ENCODE results near the gene B4GALT5.
"Not testable (repeated sequence)": the region's sequence is repeated elsewhere in the genome, so short reads cannot be mapped to it uniquely, and the experiment has no call there.

DNA sequence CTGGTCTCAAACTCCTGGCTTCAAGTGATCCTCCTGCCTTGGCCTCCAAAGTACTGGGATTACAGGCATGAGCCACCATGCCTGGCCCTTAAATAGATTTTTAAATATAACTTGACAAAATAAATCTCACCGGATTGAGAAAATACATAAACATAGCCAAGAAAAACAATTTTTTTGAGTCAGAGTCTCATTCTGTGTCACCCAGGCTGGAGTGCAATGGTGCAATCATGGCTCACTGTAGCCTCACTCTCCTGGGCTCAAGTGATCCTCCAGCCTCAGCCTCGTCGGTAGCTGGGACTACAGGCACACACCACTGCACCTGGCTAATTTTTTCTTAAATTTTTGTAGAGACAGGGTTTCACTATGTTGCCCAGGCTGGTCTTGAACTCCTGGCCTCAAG lies 85.4 kb downstream of the B4GALT5 start:
- not testable (repeated sequence) for TF ChIP-seq POLR2A (IDR thresholded peaks at IDR 0.05; ENCODE audit: low read length); KDM1A (IDR thresholded peaks at IDR 0.05; ENCODE audit: low read depth); CHD2 (IDR thresholded peaks at IDR 0.05; ENCODE audit: low read length, partially characterized antibody); MAFK (IDR thresholded peaks at IDR 0.05; ENCODE audit: partially characterized antibody); EP300 (IDR thresholded peaks at IDR 0.05)
- TF ChIP-seq, protein P1, sequence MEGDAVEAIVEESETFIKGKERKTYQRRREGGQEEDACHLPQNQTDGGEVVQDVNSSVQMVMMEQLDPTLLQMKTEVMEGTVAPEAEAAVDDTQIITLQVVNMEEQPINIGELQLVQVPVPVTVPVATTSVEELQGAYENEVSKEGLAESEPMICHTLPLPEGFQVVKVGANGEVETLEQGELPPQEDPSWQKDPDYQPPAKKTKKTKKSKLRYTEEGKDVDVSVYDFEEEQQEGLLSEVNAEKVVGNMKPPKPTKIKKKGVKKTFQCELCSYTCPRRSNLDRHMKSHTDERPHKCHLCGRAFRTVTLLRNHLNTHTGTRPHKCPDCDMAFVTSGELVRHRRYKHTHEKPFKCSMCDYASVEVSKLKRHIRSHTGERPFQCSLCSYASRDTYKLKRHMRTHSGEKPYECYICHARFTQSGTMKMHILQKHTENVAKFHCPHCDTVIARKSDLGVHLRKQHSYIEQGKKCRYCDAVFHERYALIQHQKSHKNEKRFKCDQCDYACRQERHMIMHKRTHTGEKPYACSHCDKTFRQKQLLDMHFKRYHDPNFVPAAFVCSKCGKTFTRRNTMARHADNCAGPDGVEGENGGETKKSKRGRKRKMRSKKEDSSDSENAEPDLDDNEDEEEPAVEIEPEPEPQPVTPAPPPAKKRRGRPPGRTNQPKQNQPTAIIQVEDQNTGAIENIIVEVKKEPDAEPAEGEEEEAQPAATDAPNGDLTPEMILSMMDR (IDR thresholded peaks at IDR 0.05): not testable (repeated sequence)
- TF ChIP-seq, protein P2, sequence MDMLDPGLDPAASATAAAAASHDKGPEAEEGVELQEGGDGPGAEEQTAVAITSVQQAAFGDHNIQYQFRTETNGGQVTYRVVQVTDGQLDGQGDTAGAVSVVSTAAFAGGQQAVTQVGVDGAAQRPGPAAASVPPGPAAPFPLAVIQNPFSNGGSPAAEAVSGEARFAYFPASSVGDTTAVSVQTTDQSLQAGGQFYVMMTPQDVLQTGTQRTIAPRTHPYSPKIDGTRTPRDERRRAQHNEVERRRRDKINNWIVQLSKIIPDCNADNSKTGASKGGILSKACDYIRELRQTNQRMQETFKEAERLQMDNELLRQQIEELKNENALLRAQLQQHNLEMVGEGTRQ (IDR thresholded peaks at IDR 0.05): not testable (repeated sequence)
- TF ChIP-seq, protein P3, sequence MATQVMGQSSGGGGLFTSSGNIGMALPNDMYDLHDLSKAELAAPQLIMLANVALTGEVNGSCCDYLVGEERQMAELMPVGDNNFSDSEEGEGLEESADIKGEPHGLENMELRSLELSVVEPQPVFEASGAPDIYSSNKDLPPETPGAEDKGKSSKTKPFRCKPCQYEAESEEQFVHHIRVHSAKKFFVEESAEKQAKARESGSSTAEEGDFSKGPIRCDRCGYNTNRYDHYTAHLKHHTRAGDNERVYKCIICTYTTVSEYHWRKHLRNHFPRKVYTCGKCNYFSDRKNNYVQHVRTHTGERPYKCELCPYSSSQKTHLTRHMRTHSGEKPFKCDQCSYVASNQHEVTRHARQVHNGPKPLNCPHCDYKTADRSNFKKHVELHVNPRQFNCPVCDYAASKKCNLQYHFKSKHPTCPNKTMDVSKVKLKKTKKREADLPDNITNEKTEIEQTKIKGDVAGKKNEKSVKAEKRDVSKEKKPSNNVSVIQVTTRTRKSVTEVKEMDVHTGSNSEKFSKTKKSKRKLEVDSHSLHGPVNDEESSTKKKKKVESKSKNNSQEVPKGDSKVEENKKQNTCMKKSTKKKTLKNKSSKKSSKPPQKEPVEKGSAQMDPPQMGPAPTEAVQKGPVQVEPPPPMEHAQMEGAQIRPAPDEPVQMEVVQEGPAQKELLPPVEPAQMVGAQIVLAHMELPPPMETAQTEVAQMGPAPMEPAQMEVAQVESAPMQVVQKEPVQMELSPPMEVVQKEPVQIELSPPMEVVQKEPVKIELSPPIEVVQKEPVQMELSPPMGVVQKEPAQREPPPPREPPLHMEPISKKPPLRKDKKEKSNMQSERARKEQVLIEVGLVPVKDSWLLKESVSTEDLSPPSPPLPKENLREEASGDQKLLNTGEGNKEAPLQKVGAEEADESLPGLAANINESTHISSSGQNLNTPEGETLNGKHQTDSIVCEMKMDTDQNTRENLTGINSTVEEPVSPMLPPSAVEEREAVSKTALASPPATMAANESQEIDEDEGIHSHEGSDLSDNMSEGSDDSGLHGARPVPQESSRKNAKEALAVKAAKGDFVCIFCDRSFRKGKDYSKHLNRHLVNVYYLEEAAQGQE (IDR thresholded peaks at IDR 0.05): not testable (repeated sequence)

All from A549 (cell line).